Adrenal gland (tissue), 5 donors: ENCODE data around the gene CALML5.

Source experiments
- POLR2A ChIP-seq, 2 donors: fragments of 450-650 bp; IDR thresholded peaks; one replicate each; pipeline ENCODE4 v1.6.1; 2017; ENCODE audit warnings: antibody characterized with exemption in 2 of 2, mild to moderate bottlenecking in 2 of 2, moderate library complexity in 1 of 2
- TF ChIP-seq, protein P1 (sequence below), 6 experiments: fragments of 450-650 bp in 4 of 6; fragments of 200-600 bp in 2 of 6; sonication (generic) in 1 of 6; IDR thresholded peaks; 1 replicate in 5 of 6; 2 replicates in 1 of 6; pipeline versions ENCODE4 v1.5.1 to v1.8.0; 2016 to 2021; ENCODE audit warnings: antibody characterized with exemption in 6 of 6, mild to moderate bottlenecking in 2 of 6, moderate library complexity in 1 of 6
- donor health status: DM: no; HTN: no; CAD: no.

DNA sequence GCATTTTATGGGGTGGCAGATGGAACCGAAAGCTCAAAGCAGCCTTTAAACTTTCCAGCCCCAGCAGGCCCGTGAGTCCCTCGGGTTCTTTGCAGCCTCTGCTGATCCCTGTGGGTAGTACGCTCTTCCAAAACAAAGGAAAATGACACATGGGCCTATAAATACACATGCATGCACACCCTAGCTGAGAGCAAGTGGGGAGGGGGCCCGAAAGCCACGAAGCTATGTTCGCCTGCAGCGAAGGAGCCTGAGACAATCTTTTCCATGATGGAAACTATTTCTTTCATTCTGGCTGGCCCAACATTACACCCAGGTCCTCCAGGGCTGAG, 32.2 kb downstream of the CALML5 start:
- TF ChIP-seq, protein P1, sequence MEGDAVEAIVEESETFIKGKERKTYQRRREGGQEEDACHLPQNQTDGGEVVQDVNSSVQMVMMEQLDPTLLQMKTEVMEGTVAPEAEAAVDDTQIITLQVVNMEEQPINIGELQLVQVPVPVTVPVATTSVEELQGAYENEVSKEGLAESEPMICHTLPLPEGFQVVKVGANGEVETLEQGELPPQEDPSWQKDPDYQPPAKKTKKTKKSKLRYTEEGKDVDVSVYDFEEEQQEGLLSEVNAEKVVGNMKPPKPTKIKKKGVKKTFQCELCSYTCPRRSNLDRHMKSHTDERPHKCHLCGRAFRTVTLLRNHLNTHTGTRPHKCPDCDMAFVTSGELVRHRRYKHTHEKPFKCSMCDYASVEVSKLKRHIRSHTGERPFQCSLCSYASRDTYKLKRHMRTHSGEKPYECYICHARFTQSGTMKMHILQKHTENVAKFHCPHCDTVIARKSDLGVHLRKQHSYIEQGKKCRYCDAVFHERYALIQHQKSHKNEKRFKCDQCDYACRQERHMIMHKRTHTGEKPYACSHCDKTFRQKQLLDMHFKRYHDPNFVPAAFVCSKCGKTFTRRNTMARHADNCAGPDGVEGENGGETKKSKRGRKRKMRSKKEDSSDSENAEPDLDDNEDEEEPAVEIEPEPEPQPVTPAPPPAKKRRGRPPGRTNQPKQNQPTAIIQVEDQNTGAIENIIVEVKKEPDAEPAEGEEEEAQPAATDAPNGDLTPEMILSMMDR (IDR thresholded peaks at IDR 0.05), result no peak
- TF ChIP-seq POLR2A (IDR thresholded peaks at IDR 0.05), result no peak
